ENCODE measurements around the gene ACO2.
A peak's percentile ranks its signal among the peaks of the same experiment; 100 is the strongest.
"Not testable (repeated sequence)": the region's sequence is repeated elsewhere in the genome, so short reads cannot be mapped to it uniquely, and the experiment has no call there.

ACO2 gene

DNA sequence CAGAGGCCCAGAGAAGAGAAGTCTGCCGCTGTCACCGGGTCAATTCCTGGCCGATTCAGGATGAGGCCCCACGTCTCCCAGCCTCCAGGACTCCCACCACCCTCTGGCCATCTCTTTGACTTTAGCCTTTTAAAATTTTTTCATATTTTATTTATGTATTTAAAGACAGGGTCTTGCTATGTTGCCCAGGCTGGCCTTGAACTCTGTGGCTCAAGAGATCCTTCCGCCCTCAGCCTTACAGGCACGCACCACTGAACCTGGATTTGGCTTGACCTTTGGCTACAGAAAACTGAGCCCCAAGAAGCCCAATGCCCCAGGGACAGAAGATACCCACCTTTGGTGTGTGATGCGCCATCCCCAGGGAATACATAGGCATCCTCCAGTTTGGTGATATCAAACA, 71.4 kb downstream of the ACO2 start:
- no peak for DNase-seq (ENCODE audit: low read depth)

DNA sequence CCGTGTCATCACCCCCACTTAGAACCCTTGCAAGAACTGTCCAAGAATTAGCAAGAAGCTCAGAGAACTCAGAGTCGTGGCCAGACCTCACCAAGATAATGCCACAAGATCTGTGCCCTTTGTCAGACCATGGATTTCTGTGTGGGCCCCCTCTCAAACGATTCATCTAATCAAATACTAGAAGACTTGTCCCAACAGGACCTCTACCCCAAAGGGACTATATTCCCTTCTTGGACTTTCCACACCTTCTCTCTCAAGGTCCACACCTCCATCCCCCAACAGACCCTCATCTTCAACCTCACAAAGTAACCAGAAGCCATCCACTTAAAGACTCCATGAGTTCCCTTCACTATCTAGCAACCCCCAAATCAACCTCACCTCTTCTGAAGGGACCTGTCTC, 72.6 kb downstream of the ACO2 start:
- DNase-seq (ENCODE audit: low read depth), result no peak

DNA sequence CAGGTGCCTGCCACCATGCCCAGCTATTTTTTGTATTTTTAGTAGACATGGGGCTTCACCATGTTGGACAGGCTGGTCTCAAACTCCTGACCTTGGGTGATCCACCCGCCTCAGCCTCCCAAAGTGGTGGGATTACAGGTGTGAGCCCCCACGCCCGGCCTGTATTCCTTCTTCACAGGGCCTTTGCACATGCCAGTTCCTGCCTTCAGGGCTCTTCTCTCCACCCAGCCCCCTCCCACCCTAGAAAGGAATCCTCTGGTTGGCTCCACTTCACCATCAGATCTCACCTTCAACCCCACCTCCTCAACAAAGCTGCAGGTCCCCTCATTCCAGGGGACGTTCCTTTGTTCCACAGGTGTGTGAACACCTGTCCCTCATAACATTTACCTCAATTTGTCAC, 73.3 kb downstream of the ACO2 start:
- DNase-seq (ENCODE audit: low read depth), result no peak

DNA sequence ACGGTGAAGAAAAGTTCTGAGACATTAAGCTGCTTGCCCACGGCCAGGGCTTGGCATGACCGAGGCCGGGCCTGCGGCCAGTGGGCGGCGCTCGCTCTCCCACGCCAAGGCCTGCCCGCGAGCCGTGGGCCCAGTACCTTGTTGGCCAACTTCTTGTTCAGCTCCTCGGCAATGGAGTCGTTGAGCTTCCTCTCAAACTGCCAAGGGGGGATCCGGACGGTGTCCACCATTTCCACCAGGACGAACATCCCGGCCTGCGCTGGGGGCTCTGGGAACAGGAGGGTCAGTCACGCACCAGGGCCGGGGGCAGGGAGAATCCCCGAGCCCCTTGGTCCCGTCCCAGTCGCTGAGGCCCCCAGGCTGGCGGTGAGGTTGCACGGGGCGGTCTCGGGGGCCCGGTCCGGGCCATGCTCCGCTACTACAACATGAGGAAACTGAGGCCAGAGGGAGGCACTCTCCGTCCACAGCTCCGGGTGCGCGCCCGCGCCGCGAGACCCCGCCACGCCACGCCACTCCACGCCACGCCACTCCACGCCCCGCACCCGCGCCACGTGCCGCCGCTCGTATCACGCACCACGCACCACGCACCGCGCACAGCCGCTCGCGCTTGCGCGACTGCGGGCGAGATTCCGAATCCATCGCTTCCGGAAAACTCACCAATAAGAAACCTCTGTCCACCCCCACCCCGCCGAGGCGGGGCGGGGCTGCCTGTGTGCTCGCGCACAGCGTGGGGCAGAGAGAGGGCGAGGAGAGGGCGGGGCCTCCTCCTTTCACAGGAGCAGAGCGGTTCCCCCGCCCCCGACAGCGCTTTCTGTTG, 75.1 kb downstream of the ACO2 start, which contains the start of gene POLR3H:
Gene POLR3H, minus strand, starts transcription at position 617 of the 817 bp plus-strand sequence. Its CDS starts 369 bp downstream, at position 248.
- peak; percentile 98 for DNase-seq (ENCODE audit: low read depth)

DNA sequence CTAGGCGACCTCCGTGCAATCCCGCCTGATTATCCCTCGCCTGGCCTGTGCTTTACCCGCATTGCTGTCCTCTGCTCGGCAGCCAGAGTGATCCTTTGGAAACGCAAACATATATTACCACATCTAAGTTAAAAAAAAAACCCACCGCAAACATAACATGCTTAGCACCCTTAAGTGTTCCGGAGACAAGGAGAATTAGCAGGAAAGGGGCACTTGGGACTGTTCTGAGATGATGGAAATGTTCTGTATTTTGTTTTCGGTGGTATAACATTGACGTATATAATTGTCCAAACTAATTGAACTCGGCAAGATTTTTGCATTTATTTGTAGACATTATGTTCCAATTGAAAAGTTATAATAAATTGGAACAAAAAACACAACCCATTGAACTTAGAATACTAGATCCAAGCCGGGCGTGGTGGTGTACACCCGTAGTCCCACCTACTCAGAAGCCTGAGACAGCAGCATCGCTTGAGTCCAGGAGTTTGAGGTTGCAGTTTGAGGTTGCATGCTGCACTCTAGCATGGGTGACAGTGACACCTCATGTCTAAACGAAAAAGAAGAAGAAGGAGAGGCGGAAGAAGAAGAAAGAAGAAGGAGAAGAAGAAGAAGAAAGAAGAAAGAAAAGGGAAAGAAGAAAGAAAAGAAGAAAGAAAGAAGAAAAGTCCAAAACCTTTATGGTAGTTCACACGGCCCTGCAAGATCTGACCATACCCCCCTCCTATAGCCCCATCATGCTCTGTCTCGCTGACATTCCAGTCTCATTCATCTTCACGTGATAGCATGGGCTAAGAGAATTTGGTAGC, 76.0 kb downstream of the ACO2 start:
- peak; percentile 53 for DNase-seq (ENCODE audit: low read depth)

DNA sequence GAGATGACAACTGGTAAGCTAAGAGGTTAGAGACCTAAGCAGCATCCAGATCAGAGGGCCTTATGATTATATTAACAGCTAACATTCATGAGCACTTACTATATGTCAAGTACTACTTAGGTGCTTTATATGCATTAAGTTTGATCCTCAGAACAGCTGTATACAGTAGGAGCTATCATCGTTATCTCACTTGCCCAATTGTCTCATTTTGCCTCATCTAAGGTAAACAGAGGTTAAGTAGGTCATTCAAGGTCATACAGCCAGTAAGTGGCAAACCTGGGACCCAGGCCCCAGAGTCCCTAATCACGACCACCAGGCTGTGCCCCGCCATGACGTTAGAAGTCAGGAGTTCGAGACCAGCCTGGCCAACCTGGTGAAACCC, 79.9 kb downstream of the ACO2 start:
- no peak for DNase-seq (ENCODE audit: low read depth)

DNA sequence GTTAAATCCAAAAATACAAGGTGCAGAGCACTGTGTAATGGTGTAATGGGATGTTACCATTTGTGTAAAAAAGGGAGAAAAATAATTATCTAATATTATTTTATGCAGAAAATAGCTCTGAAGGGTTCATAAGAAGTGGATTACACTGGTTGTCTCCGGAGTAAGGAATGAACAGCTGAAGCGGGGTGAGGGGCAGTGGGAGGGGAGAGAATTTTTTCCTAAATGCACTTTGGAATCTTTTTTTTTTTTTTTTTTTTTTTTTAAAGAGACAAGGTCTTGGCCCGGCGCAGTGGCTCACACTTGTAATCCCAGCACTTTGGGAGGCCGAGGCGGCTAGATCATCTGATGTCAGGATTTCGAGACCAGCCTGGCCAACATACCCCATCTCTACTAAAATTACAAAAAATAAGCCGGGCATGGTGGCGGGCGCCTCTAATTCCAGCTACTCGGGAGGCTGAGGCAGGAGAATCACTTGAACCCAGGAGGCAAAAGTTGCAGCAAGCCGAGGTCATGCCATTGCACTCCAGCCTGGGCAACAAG, 82.1 kb downstream of the ACO2 start:
- DNase-seq (ENCODE audit: low read depth), result no peak

DNA sequence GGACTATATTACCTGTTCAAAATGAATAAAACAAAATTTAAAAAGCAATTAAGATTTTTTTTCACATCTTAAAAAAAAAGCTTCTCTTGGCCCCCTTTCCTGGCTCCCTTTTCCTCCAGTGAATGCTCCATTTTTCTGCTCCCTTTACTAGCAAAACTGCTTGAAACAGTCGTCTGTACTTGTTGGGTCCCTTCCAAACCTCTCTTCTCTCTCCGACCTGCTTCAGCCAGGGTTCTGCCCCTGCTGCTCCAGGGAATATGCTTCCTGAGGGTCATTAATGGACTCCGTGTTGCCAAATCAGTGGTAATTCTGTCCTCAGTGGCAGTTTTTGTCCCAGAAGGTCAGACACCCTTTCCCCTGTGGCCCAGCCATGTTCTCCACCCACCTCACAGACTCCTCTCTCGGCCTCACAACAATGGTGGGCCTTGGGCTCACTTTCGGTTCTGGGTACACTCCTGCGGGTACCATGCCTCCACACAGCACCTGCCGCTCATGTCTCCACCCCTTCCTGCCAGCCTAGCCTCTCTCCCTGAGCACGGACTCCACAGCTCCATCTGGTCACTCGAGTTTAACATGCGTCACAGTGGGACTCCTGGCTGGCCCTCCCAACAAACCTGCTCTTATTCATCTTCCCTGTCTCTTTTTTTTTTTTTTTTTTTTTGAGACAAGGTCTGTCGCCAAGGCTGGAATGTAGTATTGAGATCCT, 83.1 kb downstream of the ACO2 start:
- DNase-seq (ENCODE audit: low read depth), result no peak

DNA sequence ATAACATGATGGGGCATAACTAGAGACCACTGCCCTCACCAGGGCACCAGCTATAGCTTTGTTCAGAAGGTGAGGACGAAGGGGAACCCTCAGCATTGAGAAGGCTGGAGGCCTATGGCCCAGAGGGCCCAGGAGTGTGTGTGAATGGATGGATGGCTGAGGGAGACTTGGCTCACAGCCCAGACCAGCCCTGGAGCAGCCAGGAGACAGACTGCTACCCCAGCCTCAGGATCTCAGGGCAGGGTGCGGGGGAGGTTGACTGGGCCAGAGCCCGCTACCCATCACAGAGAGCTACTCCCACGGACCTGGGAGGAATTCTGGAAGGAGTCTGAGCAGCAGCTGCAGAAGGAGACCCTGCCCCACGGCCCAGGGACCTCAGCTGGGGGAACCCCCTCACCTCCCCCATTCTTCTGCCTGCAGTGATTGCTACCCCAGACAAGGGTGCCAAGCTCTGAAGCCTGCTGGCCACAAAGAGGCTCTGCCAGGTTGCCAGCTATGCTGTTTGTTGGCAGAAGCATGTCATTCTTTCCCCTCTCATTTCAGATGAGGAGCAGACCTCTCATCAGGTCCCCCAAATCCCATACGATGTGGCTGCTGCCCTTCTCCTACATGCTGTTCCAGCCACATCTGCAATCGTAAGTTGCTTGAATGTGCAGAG, 86.5 kb downstream of the ACO2 start:
- no peak for DNase-seq (ENCODE audit: low read depth)

DNA sequence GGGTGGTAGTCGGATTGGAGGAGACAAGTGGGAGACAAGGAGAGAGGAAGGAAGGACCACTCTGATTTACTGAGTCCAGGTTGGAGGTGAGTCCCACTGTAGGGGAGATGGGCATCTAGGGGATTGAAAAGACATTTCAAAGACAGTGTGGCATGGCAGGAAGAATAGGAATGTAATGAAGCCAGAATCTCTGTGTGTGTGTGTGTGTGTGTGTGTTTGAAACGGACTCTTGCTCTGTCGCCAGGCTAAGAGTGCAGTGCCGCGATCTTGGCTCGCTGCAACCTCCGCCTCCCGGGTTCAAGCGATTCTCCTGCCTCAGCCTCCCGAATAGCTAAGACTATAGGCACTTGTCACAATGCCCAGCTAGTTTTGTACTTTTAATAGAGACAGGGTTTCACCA, 87.6 kb downstream of the ACO2 start:
- DNase-seq (ENCODE audit: low read depth), result no peak

DNA sequence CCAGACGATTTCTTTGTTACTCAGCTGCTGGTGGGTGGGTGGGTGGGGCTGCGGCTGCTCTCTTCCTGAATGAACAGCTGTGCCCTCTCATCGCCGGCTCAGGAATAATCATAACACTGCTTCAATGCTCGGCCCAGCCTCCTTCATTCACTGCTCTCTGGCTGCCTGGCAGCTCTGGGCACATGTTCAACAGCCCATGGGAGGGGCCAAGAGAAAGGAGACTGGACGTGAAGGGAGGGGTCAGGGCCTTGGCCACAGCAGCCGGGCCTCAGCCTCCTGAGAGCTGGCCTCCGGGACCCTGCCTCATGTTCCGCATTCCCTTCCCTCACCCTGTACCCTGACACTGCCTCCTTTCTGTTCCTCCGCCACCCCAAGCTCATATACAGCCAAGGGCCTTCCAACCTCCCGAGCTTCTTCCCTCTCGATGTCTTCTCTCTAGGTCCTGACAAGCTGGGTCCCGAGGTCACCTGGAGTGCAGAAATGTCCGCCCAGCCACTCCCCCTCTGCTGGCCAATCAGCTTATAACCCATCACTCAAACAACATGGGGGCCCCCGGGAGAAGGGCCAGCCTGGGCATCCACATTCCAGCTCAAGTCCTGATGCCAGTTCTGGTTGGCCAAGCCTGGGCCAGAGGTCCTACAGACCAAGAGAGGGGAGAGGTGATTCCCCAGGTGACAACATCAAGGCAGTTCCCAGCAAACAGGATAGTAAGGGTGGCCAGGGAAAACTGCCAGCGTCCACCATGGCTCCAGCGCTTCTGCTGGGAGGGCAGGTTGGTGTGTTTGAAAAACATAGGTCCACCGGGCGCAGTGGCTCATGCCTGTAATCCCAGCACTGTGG, 88.7 kb downstream of the ACO2 start:
- peak; percentile 70 for DNase-seq (ENCODE audit: low read depth)

DNA sequence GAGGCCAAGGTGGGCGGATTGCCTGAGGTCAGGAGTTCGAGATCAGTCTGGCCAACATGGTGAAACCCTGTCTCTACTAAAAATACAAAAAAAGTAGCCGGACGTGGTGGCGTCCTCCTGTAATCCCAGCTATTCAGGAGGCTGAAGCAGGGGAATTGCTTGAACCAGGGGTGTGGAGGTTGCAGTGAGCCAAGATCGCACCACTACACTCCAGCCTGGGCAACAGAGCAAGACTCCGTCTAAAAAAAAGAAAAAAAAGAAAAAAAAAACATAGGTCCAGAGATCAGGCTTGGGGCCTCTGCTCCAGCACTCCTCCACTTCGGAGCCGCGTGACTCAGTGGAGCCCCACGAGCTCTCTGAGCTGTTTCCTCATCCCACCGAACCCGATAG, 89.3 kb downstream of the ACO2 start:
- DNase-seq (ENCODE audit: low read depth), result not testable (repeated sequence)

DNA sequence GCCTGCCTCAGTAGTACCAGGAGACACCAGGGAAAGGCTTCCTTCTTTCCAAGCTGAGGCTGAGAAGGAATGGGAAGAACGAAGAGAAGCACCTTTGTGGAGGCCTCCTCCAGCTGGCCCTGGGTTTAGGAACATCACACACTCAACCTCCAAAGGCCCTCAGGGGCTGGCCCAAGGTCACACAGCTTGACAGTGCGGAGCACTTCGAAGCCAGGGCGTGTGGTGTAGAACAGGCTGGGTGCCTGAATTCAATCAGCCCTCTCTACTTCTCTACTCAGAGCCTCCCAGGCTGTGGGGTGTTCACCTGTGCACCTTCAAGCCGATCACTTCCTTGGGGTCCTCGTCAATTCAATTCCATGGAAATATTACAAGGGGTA, 91.2 kb downstream of the ACO2 start:
- DNase-seq (ENCODE audit: low read depth), result no peak

DNA sequence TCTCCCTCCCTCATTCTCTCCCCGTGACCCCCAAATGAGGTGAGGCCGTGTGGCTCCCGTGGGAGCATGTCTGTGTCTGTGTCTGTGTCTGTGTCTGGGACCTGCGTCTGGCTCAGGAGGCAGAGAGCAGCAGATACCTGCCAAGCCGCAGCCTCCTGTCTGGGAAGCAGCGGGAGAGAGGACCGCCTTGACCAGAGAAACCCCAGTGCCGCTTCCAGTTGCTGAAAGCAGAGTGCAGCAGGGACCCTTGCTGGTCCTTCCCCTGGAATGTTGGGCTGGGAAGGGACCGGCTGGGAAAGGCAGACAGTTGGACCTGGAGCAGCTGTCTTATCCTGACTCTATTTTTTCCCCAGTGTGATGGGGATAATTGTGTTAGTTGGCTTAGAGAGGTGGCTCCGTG, 92.4 kb downstream of the ACO2 start:
- DNase-seq (ENCODE audit: low read depth), result no peak

DNA sequence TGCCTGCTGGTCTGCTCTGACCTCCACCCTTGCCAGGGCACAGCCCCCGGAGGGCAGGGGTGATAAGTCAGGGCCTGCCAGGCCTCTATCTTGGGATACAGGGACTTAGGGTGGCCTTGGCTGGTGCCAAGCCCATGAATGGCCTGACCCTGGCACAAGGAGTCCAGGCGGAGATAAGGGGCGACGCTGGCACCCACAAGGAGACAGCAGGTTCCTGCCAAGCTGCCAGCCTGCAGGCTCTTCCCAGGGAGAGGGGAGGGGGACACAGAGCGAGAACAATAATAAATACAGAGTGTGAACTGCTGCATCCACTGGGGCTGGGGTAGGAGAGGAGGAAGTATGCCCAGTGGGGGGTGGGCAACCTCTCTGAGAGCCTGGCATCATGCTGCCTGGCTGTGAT, 92.9 kb downstream of the ACO2 start:
- no peak for DNase-seq (ENCODE audit: low read depth)

DNA sequence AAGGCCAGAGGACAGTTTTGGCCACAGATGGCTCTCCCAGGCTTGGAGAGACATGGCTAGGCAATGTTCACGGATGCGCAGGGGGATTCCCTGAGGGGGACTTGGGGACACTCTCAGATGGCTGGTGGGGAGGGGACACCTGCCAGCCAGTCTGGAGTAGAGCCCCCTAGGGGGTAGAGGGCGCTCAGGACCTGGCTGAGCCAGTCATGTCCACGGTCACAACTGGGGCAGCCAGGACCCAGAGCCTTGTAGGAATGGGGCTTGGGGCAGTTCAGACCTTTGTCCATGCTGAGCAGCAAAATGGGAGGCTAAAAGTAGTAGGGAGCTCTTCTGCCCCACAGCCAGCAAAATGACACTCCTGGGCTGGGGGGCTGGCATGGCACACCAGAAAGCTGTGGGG, 93.5 kb downstream of the ACO2 start:
- DNase-seq (ENCODE audit: low read depth), result no peak

DNA sequence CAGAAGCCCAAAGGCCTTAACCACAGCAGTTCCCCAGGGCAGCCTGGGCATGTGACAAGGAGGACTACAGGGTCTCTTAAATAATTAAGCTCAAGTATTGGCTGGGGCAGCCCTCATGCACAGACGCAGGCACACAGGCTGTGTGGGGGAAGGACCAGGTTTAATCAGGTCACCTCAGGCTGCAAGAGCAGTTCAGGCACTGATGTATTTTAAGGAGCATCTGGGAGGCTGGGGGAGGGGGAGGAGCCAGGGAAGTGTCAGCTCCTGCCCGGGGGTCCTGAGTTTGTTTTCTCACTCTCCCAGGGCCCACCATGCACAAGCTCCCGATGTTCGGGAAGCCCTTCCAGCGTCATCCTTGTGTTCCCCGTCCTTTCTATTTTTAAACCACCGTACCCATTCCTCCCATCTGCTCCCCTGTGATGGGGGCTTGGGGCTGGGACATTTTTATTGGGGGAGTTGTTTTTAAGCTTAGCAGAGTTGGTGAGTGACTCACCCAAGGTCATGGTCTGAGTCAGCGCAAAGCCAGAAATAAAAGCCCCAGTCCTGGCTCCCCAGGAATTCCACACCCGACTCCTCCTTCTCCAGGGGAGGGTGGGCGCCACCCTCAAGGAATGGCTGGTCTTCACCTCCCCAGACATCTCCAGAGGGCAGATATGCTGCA, 94.3 kb downstream of the ACO2 start:
- DNase-seq (ENCODE audit: low read depth), result peak; percentile 89

DNA sequence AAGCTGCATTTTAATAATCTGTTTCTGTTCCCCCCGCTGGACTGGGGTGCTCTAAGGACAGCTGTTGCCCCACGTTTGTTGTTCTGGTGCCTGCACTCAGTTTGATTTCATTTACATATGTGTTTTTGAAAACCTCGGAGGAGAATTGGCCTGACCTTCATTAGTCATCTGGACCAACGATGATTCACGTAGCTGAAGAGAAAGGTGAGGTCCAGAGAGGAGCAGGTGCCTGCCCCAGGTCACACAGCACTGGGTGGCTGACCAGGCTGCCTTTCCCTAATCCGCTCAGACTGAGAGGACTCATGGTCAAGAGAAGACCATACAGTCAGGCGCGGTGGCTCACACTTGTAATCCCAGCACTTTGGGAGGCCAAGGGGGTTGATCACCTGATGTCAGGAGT, 95.6 kb downstream of the ACO2 start:
- DNase-seq (ENCODE audit: low read depth), result peak; percentile 78

DNA sequence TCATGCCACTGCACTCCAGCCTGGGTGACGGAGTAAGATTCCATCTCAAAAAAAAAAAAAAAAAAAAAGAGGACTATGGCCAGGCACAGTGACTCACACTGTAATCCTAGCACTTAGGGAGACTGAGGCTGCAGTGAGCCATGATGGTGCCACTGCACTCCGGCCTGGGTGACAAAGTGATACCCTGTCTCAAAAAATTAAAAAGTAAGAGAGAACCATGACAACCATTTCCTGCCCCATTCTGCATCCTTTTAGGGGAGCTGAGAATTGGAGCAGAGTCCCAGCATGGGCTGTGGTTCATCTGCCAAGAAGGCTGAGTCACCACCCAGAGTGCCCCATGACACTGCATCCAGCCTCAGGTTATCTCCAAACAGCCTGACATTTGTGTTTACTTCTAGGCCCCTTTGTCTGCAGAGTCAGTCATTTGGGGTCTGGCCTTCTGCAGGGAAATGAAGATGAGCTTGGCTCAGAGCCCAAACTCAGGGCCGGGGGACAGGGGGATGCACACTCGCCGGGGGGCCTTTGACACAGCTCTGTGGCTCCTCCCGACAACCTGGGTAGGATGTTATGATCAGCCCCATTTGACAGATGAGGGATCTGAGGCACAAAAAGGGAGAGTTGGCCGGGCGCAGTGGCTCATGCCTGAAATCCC, 96.6 kb downstream of the ACO2 start:
- peak; percentile 90 for DNase-seq (ENCODE audit: low read depth)

DNA sequence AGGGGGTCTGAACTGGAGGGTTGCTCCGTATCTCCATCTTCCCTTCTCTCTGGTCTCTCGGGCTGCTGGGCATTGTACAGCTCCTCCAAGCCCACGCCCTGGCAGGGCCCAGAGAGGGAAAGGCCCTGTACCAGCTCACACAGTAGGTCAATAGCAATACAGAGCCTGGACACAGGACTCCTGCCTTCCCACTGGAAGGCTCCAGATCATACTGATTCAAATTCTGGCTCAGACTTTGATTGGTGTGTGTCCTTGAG, 98.5 kb downstream of the ACO2 start:
- DNase-seq (ENCODE audit: low read depth), result no peak

All from ELR (cell line).